Ovary (tissue), 1 donor: ENCODE results near the gene KCNMA1.

Experiments used
- EP300 ChIP-seq: sonication (generic); formaldehyde crosslinking; IDR thresholded peaks from one replicate; pipeline ENCODE4 v1.6.1; 2017; ENCODE audit warnings: antibody characterized with exemption
- POLR2A ChIP-seq: fragments of 450-650 bp; IDR thresholded peaks from one replicate; pipeline ENCODE4 v1.6.1; 2017; ENCODE audit warnings: antibody characterized with exemption, mild to moderate bottlenecking, moderate library complexity

DNA sequence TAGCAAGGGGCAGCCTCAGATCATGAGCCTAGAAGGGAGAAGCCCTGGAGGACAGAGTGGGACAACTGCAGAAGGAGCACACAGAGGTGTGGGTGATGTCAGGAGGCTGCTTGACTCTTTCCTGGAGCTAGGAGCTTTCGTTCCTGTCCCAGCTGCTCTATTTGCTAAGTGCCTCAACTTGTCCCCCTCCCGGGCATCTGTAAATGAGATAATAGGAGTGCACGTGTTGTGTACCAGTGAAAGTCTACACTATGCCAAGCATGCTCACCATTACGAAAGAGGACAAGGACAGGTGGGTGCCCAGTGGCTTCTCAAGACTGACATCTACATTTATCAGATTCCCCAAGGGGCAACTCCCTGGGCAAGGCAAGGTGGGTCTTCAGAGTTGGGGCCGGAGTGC, 162.7 kb downstream of the KCNMA1 start:
- TF ChIP-seq POLR2A (no peak), EP300 (no peak)
